ENCODE measurements around the gene C1QTNF3. TPM values are rescaled to one million over a fixed set of nuclear protein-coding genes. Genes with fewer than 3 reads are reported as not detected.

Gene C1QTNF3
- total RNA-seq, 4 donors from 2014 or later: 8.2 to 14.9 (median 13.2) TPM

GRCh38 chr5:34064656-34065055 is 21.6 kb upstream of the C1QTNF3 start:
- 94 to 98% methylated on average over 6 of the region's 6 CpGs for WGBS, 2 donors (ENCODE audit: low coverage in 1 of 2)
- no peak for ATAC-seq
- no peak overlapping the region for H3K4me3 ChIP-seq
- peaks cover 0 to 13% of the 10 kb centered on the region in 2 donors for H3K36me3 ChIP-seq
- H3K9me3 ChIP-seq: no peaks in the 10 kb centered on the region
- no peaks in the 10 kb centered on the region for H3K4me1 ChIP-seq
- no peaks in the 10 kb centered on the region for H3K27me3 ChIP-seq
- TF ChIP-seq POLR2A (IDR thresholded peaks at IDR 0.05) (no peak), POLR2AphosphoS5 (IDR thresholded peaks at IDR 0.05) (no peak), EP300 (IDR thresholded peaks at IDR 0.05) (no peak)
- TF ChIP-seq, protein P1, sequence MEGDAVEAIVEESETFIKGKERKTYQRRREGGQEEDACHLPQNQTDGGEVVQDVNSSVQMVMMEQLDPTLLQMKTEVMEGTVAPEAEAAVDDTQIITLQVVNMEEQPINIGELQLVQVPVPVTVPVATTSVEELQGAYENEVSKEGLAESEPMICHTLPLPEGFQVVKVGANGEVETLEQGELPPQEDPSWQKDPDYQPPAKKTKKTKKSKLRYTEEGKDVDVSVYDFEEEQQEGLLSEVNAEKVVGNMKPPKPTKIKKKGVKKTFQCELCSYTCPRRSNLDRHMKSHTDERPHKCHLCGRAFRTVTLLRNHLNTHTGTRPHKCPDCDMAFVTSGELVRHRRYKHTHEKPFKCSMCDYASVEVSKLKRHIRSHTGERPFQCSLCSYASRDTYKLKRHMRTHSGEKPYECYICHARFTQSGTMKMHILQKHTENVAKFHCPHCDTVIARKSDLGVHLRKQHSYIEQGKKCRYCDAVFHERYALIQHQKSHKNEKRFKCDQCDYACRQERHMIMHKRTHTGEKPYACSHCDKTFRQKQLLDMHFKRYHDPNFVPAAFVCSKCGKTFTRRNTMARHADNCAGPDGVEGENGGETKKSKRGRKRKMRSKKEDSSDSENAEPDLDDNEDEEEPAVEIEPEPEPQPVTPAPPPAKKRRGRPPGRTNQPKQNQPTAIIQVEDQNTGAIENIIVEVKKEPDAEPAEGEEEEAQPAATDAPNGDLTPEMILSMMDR (IDR thresholded peaks at IDR 0.05): no peak
- no peak overlapping the region for H3K27ac ChIP-seq

GRCh38 chr5:34062419-34062818 is 19.4 kb upstream of the C1QTNF3 start:
- Histone ChIP-seq H3K36me3 (peaks cover 0 to 20% of the 10 kb centered on the region in 2 donors), H3K4me3 (no peak overlapping the region), H3K27ac (no peak overlapping the region), H3K27me3 (no peaks in the 10 kb centered on the region), H3K4me1 (no peaks in the 10 kb centered on the region), H3K9me3 (no peaks in the 10 kb centered on the region)
- TF ChIP-seq POLR2A (IDR thresholded peaks at IDR 0.05) (no peak), POLR2AphosphoS5 (IDR thresholded peaks at IDR 0.05) (no peak), EP300 (IDR thresholded peaks at IDR 0.05) (no peak)
- TF ChIP-seq, protein P1 (IDR thresholded peaks at IDR 0.05): no peak
- 73 to 100% methylated on average over 1 to 3 of the region's 3 CpGs for WGBS, 2 donors (ENCODE audit: low coverage in 1 of 2)
- no peak for ATAC-seq

- Histone ChIP-seq H3K4me1 (no peaks in the 10 kb centered on the region), H3K27me3 (no peaks in the 10 kb centered on the region), H3K4me3 (no peak overlapping the region), H3K27ac (no peak overlapping the region), H3K36me3 (peaks cover 0 to 20% of the 10 kb centered on the region in 2 donors), H3K9me3 (no peaks in the 10 kb centered on the region)
- ATAC-seq: no peak
- no peak for TF ChIP-seq POLR2A (IDR thresholded peaks at IDR 0.05)
These were observed 19.0 kb upstream of the C1QTNF3 start for GRCh38 chr5:34061993-34062392.

DNA sequence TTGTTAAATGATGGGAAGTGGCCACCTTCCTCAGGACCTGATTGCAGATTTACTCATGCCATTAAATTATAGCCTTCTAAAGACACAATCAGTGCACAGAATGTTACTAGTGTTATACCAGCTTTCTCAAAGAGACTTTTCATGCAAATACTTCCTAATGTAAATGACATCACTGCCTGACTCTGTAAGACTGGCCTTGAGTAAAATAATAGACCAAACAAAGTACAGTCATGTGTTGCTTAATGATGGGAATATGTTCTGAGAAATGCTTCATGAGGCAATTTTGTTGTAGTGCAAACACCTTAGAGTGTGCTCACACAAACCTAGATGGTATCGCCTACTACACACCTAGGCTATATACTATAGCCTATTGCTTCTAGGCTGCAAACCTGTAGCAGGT is 17.0 kb upstream of the C1QTNF3 start:
- Histone ChIP-seq H3K4me3 (no peak overlapping the region), H3K9me3 (no peaks in the 10 kb centered on the region), H3K36me3 (peaks cover 0 to 20% of the 10 kb centered on the region in 2 donors), H3K4me1 (no peaks in the 10 kb centered on the region), H3K27ac (no peak overlapping the region), H3K27me3 (no peaks in the 10 kb centered on the region)
- no peak for ATAC-seq
- no peak for TF ChIP-seq POLR2A (IDR thresholded peaks at IDR 0.05)
- no peak for TF ChIP-seq POLR2AphosphoS5 (IDR thresholded peaks at IDR 0.05)
- no peak for TF ChIP-seq EP300 (IDR thresholded peaks at IDR 0.05)
- WGBS, 2 donors (ENCODE audit: low coverage in 1 of 2): 89 to 100% methylated on average over 1 of the region's 1 CpG

DNA sequence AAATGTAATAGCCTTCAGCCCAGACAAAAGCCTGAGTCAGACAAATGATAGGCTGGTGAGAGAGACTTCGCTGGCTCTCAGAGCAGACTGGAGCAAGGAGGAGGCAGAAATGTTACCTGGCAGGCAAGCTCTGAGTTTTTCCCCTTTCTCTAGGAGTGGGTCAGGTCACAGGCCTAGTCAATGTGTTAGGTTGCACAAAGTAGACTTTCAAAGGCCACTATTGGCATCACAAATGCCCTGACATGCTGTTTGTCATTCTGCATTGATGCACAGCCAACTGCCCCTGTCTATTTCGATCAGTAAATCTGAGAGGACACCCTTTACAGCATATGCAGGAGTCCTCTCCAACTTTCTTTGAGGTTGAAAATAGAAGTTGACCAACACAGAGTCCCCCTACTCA is 15.5 kb upstream of the C1QTNF3 start:
- TF ChIP-seq POLR2AphosphoS5 (IDR thresholded peaks at IDR 0.05) (no peak), EP300 (IDR thresholded peaks at IDR 0.05) (no peak), POLR2A (IDR thresholded peaks at IDR 0.05) (no peak)
- TF ChIP-seq, protein P1 (IDR thresholded peaks at IDR 0.05): no peak
- Histone ChIP-seq H3K4me1 (no peaks in the 10 kb centered on the region), H3K9me3 (no peaks in the 10 kb centered on the region), H3K27me3 (no peaks in the 10 kb centered on the region), H3K27ac (no peak overlapping the region), H3K36me3 (peaks cover 0 to 8% of the 10 kb centered on the region in 2 donors), H3K4me3 (no peak overlapping the region)
- 83 to 90% methylated on average over 1 of the region's 2 CpGs for WGBS, 2 donors (ENCODE audit: low coverage in 1 of 2)
- ATAC-seq: no peak

GRCh38 chr5:34057569-34057968 is 14.6 kb upstream of the C1QTNF3 start:
- no peak for TF ChIP-seq POLR2A (IDR thresholded peaks at IDR 0.05)
- TF ChIP-seq, protein P1 (IDR thresholded peaks at IDR 0.05): no peak
- no peak for TF ChIP-seq POLR2AphosphoS5 (IDR thresholded peaks at IDR 0.05)
- TF ChIP-seq EP300 (IDR thresholded peaks at IDR 0.05): no peak

More at GRCh38 chr5:34057569-34057968, 14.6 kb upstream of the C1QTNF3 start:
- no peaks in the 10 kb centered on the region for H3K27me3 ChIP-seq
- H3K4me3 ChIP-seq: no peak overlapping the region
- 94 to 96% methylated on average over 3 to 4 of the region's 5 CpGs for WGBS, 2 donors (ENCODE audit: low coverage in 1 of 2)
- ATAC-seq: no peak
- peaks cover 0 to 4% (median 0%) of the 10 kb centered on the region in 3 donors for H3K4me1 ChIP-seq
- peaks cover 0 to 7% of the 10 kb centered on the region in 2 donors for H3K36me3 ChIP-seq
- no peak overlapping the region for H3K27ac ChIP-seq
- no peaks in the 10 kb centered on the region for H3K9me3 ChIP-seq
